Germinal center (tissue), 1 donor: ENCODE results near the gene LHFPL5.

Source experiments
- DNase-seq: peaks from one replicate; pipeline ENCODE4 v3.0.0; 2012; ENCODE audit warnings: mixed read lengths, low spot score

The LHFPL5 gene

GRCh38 chr6:35794536-35795452, 10.4 kb upstream of the LHFPL5 start:
- DNase-seq: no peak

- DNase-seq: no peak
Observed at GRCh38 chr6:35795453-35796071, 9.6 kb upstream of the LHFPL5 start.

GRCh38 chr6:35796236-35796635, 8.9 kb upstream of the LHFPL5 start:
- no peak for DNase-seq

GRCh38 chr6:35797837-35798526, 7.2 kb upstream of the LHFPL5 start:
- DNase-seq: no peak

- DNase-seq: no peak
Observed at GRCh38 chr6:35798706-35799105, 6.4 kb upstream of the LHFPL5 start.

- no peak for DNase-seq
Observed at GRCh38 chr6:35801148-35801547, 4.0 kb upstream of the LHFPL5 start.

GRCh38 chr6:35808688-35809087, 3.5 kb downstream of the LHFPL5 start:
- DNase-seq: no peak

GRCh38 chr6:35809809-35810208, 4.7 kb downstream of the LHFPL5 start:
- no peak for DNase-seq

- DNase-seq: no peak
Observed at GRCh38 chr6:35810971-35811698, 6.0 kb downstream of the LHFPL5 start.

- DNase-seq: no peak
Observed at GRCh38 chr6:35811699-35811995, 6.5 kb downstream of the LHFPL5 start.

GRCh38 chr6:35817515-35817914, 12.4 kb downstream of the LHFPL5 start:
- no peak for DNase-seq

GRCh38 chr6:35823601-35824000, 18.4 kb downstream of the LHFPL5 start:
- DNase-seq: no peak

- no peak for DNase-seq
Observed at GRCh38 chr6:35824552-35825192, 19.5 kb downstream of the LHFPL5 start.

- DNase-seq: no peak
Observed at GRCh38 chr6:35829306-35829705, 24.2 kb downstream of the LHFPL5 start.

GRCh38 chr6:35831257-35832007, 26.3 kb downstream of the LHFPL5 start:
- DNase-seq: no peak

- DNase-seq: no peak
Observed at GRCh38 chr6:35833536-35833935, 28.4 kb downstream of the LHFPL5 start.

GRCh38 chr6:35839019-35839418, 33.9 kb downstream of the LHFPL5 start:
- DNase-seq: no peak

GRCh38 chr6:35842381-35842780, 37.2 kb downstream of the LHFPL5 start:
- DNase-seq: no peak

GRCh38 chr6:35844290-35844689, 39.1 kb downstream of the LHFPL5 start:
- DNase-seq: no peak

- no peak for DNase-seq
Observed at GRCh38 chr6:35850208-35850607, 45.1 kb downstream of the LHFPL5 start.

GRCh38 chr6:35852994-35853393, 47.8 kb downstream of the LHFPL5 start:
- DNase-seq: no peak
